D721Med (cell line): Measurements from ENCODE around the gene TRIM68.

Experiments used
- DNase-seq: peaks from one replicate; pipeline ENCODE4 v3.0.0; 2011; ENCODE audit warnings: low spot score; ENCODE audit not compliant: insufficient read length
- FAIRE-seq: peaks from 2 replicates; lab custom pipeline; 2011; peaks lifted over from hg19 to GRCh38; lab: Jason Lieb, UNC
- CTCF ChIP-seq: IDR thresholded peaks from 2 replicates; pipeline ENCODE4 v1.5.1; 2012; ENCODE audit warnings: mild to moderate bottlenecking, control low read depth; ENCODE audit not compliant: insufficient read depth; ENCODE audit errors: missing control alignments

TRIM68 gene

DNA sequence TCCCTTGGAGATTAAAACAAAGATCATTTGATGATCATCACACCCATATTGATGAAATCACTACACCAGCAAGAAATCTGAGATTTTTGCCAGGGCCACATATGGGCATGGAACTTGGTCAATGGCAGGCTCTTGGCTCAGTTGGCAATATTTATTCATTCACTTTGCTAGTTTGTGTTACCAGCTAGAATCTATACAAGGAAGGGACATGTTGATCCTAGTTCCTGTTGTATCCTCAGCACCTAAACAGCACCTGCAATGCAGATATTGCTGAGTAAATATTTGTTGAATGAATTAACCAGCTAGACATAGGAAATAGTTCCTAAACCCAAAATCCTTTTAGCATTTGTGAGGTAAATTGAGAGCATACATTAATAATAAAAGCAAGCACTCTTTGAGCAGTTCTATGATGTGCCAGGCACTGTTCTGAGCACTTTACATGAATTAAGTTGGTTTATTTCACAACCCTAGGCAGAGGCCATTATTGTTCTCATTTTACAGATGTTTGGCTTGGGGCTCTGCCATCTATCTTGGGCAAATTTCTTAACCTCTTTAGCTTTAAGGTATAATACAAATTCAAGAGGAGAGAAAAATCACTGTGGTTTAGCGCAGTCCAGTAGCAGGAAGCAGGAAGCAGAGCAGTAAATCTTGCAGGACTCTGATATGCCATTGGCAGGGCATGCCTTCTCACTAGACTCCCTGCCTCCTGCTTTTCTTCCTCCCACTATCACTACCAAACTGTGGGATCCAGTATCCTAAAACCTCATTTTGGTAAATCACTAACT is 1.6 kb downstream of the TRIM68 start:
- TF ChIP-seq CTCF = no peak
- FAIRE-seq (no peak), DNase-seq (no peak)

GRCh38 chr11:4605057-4605456 is 3.0 kb downstream of the TRIM68 start:
- FAIRE-seq (no peak), DNase-seq (no peak)
- no peak for TF ChIP-seq CTCF

- no peak for TF ChIP-seq CTCF
- no peak for FAIRE-seq
- DNase-seq = no peak
These were observed 14.3 kb downstream of the TRIM68 start, which contains the start of gene OR52I1 for GRCh38 chr11:4593739-4594138. Gene OR52I1, plus strand, starts transcription at chr11:4594039. Its CDS starts 0 bp downstream, at chr11:4594039.

- DNase-seq = no peak
- no peak for FAIRE-seq
- TF ChIP-seq CTCF = no peak
These were observed 19.0 kb downstream of the TRIM68 start for GRCh38 chr11:4589017-4589416.

DNA sequence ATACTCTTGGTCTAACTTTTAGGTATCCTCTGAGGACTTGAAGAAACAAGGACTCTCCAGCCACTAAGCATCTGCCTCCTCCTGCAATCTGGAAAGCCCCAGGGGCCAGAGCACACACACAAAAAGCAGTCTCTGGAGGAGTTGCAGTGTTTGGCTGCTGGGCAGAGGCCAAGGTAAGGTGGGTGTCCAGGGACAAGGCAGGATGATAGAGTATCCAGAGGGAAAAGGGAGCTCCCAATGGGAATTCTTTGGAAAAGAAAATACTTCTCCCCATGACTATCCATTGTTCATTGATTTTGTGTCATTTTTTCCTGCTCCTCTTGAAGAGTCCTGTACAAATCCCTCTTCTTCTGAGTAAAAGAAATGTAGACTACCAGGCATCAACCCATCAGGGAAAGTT is 26.6 kb downstream of the TRIM68 start, which contains the start of gene OR52I2:
OR52I2 (plus strand) TSS at position 301 of the 400 bp plus-strand sequence.
- FAIRE-seq = no peak
- no peak for TF ChIP-seq CTCF
- no peak for DNase-seq

GRCh38 chr11:4580124-4580523 is 27.9 kb downstream of the TRIM68 start:
- TF ChIP-seq CTCF = no peak
- FAIRE-seq (no peak), DNase-seq (no peak)

GRCh38 chr11:4578624-4579023 is 29.4 kb downstream of the TRIM68 start:
- no peak for DNase-seq
- no peak for TF ChIP-seq CTCF
- no peak for FAIRE-seq
